ENCODE data around the gene PTPRD. TPM values are rescaled to one million over a fixed set of nuclear protein-coding genes. Genes with fewer than 3 reads are reported as not detected.

The PTPRD gene
- total RNA-seq, 1 donor from 2014 or later = 0.05 TPM

DNA sequence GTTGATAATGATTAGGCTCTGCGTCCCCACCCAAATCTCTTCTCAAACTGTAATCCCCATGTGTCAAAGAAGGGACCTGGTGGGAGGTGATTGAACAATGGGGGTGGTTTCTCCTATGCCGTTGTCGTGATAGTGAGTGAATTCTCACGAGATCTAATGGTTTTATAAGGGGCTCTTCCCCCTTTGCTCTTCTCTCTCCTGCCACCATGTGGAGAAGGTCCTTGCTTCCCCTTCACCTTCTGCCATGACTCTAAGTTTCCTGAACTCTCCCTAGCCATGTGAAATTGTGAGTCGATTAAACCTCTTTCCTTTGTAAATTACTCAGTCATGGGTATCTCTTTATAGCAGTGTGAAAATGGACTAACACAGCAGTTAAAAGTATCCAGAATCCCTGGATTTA, 2098.0 kb downstream of the PTPRD start:
- no peaks in the 10 kb centered on the region for H3K4me1 Mint-ChIP-seq (ENCODE audit: low read depth)
- intact Hi-C loops (cut with micrococcal nuclease) = no loop called here
- no peaks in the 10 kb centered on the region for H3K27me3 Mint-ChIP-seq (ENCODE audit: insufficient read depth)
- DNase-seq (ENCODE audit: low spot score) = no peak
- H3K9me3 Mint-ChIP-seq = no peaks in the 10 kb centered on the region
- no peaks in the 10 kb centered on the region for H3K36me3 Mint-ChIP-seq (ENCODE audit: low read depth)
- H3K27ac Mint-ChIP-seq = no peak overlapping the region
- H3K4me3 Mint-ChIP-seq = no peak overlapping the region

DNA sequence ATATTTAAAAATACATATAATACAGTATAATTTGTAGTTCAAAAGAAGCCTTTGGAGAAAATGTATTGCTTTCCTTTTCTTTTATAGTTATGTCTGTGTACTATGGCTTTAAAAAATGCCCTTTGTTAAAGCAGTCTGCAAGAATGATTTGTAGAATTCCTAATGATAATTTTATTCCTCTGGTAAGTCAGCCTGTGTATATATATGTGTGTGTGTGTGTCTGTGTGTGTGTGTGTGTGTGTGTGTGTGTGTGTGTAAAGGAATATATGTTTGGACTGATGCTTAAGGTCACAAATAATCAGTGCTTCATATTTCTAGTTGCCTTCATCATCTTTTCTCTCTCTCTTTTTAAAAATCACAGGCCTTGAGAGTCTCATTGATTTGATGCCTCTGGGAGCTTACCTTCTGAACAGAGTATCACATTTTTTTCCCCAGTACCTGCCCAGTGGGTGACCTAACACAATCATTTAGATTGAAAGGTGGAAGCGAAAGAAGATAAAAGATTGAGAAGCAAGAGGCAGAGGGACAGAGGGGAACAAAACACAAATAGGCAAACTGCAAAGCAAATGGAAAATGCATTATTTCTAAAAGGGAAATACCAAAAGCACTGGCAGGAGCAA, 2104.0 kb downstream of the PTPRD start:
- Mint-ChIP-seq H3K36me3 (ENCODE audit: low read depth) (no peaks in the 10 kb centered on the region), H3K27ac (no peak overlapping the region), H3K27me3 (ENCODE audit: insufficient read depth) (no peaks in the 10 kb centered on the region), H3K4me1 (ENCODE audit: low read depth) (no peaks in the 10 kb centered on the region), H3K9me3 (no peaks in the 10 kb centered on the region), H3K4me3 (no peak overlapping the region)
- intact Hi-C loops (cut with micrococcal nuclease) = no loop called here
- no peak for DNase-seq (ENCODE audit: low spot score)

DNA sequence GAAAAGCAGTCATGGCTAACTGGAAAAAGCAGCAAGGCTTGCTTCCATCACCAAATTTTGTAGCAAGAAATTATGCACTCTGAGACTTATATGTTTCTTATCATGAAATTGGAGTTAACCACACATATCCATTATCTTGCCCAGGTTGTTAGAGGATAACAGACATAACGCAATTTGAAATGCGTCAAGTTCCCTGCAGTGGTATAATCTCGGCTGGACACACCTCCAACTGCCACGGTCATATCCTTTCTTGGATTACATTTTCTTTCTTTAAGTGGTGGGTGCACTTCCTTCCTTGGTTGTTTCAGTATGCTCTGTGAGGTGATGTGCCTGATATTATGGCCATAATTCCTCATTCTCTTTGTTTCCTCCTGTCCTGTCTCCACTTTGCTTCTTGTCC, 2118.2 kb downstream of the PTPRD start:
- intact Hi-C loops (cut with micrococcal nuclease) = no loop called here
- H3K4me1 Mint-ChIP-seq (ENCODE audit: low read depth) = no peaks in the 10 kb centered on the region
- no peak for DNase-seq (ENCODE audit: low spot score)
- H3K9me3 Mint-ChIP-seq = no peaks in the 10 kb centered on the region
- H3K4me3 Mint-ChIP-seq = no peak overlapping the region
- H3K27me3 Mint-ChIP-seq (ENCODE audit: insufficient read depth) = peaks cover 2% of the 10 kb centered on the region
- H3K27ac Mint-ChIP-seq = no peak overlapping the region
- no peaks in the 10 kb centered on the region for H3K36me3 Mint-ChIP-seq (ENCODE audit: low read depth)

DNA sequence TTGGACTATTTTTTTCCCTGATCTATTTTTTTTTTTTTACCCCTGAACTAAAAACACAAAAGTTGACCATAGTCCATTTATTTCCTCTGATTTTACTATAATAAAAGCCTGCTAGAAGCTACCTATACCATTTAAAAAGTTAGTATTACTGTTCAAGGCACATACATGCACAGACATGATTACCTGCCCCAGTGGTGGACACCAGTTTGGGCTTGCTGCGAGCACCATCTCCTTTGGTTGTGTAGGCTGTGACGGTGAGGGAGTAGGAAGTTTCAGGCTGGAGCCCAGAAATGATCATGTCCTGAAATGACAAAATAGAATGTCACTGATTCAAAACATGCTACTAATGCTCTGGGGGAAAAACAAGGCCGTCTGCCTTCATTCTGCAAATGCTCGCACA, 2120.1 kb downstream of the PTPRD start:
- intact Hi-C loops (cut with micrococcal nuclease) = no loop called here
- no peak for DNase-seq (ENCODE audit: low spot score)
- Mint-ChIP-seq H3K27me3 (ENCODE audit: insufficient read depth) (peaks cover 2% of the 10 kb centered on the region), H3K27ac (no peak overlapping the region), H3K4me3 (no peak overlapping the region), H3K4me1 (ENCODE audit: low read depth) (no peaks in the 10 kb centered on the region), H3K36me3 (ENCODE audit: low read depth) (no peaks in the 10 kb centered on the region), H3K9me3 (no peaks in the 10 kb centered on the region)

DNA sequence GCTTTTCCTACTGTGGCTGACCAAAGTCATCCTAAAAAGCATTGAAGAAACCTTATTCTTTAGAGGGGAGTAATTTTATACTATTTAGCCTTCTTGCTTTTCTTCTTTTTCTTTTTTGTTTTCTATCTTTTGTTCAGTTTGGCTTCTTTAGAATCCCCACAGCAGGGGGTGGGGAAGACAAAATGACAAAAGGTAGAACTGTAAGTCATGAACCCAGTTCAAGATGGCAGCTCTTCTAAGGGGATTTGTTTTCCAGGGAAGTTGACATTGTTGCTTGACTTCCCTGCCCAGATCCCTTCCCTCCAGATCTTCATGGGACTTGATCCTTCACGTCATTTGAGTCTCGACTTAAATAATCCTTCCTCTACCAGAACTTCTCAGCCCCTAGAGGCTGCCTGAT, 2120.8 kb downstream of the PTPRD start:
- DNase-seq (ENCODE audit: low spot score) = no peak
- no peaks in the 10 kb centered on the region for H3K9me3 Mint-ChIP-seq
- no peak overlapping the region for H3K4me3 Mint-ChIP-seq

DNA sequence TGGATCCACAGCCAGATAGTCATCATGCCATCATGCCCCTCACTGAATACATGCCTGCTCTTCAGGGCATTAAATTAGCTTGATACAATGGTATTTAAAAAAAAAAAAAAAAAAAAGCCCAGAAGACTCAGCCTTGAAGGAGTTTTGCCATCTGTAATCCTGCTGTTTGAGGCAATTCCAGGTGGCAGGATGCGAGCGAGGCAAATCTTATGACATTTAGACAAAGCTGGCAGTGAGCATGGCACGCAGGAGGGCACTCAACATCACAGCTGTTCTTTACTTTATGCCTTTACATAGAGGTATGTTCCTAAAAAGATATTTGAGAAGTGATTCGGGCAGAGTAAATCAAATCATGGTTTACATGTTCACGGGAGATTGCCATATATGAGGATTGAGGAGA, 2121.2 kb downstream of the PTPRD start:
- H3K36me3 Mint-ChIP-seq (ENCODE audit: low read depth) = no peaks in the 10 kb centered on the region
- no peak overlapping the region for H3K4me3 Mint-ChIP-seq
- DNase-seq (ENCODE audit: low spot score) = no peak
- no peaks in the 10 kb centered on the region for H3K4me1 Mint-ChIP-seq (ENCODE audit: low read depth)
- intact Hi-C loops (cut with micrococcal nuclease) = no loop called here
- no peaks in the 10 kb centered on the region for H3K9me3 Mint-ChIP-seq
- H3K27me3 Mint-ChIP-seq (ENCODE audit: insufficient read depth) = no peaks in the 10 kb centered on the region
- no peak overlapping the region for H3K27ac Mint-ChIP-seq

More for the DNA sequence above, 2120.8 kb downstream of the PTPRD start:
- H3K27ac Mint-ChIP-seq = no peak overlapping the region
- no peaks in the 10 kb centered on the region for H3K4me1 Mint-ChIP-seq (ENCODE audit: low read depth)
- peaks cover 2% of the 10 kb centered on the region for H3K27me3 Mint-ChIP-seq (ENCODE audit: insufficient read depth)
- intact Hi-C loops (cut with micrococcal nuclease) = no loop called here
- no peaks in the 10 kb centered on the region for H3K36me3 Mint-ChIP-seq (ENCODE audit: low read depth)

DNA sequence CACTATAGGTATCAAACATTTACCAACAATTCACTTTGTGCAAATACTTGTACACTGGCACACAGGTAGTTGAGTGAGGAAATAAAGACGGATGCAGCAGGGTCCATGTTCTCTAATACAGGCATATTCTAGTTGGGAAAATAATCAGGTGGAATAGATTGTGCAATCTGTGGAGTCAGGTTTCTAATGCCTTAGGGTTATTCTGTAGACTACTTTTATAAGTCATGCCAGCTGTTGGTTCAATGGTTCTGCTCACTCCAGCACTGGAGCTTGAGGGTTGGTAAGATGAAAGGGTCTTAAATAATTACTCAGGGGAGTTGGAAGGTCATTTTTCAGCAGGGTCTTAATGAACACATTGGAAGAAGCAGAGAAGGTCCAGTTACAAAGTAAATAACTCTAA, 2123.0 kb downstream of the PTPRD start:
- Mint-ChIP-seq H3K27me3 (ENCODE audit: insufficient read depth) (no peaks in the 10 kb centered on the region), H3K9me3 (no peaks in the 10 kb centered on the region), H3K4me1 (ENCODE audit: low read depth) (no peaks in the 10 kb centered on the region), H3K27ac (no peak overlapping the region), H3K4me3 (no peak overlapping the region), H3K36me3 (ENCODE audit: low read depth) (no peaks in the 10 kb centered on the region)
- DNase-seq (ENCODE audit: low spot score) = no peak
- intact Hi-C loops (cut with micrococcal nuclease) = no loop called here

DNA sequence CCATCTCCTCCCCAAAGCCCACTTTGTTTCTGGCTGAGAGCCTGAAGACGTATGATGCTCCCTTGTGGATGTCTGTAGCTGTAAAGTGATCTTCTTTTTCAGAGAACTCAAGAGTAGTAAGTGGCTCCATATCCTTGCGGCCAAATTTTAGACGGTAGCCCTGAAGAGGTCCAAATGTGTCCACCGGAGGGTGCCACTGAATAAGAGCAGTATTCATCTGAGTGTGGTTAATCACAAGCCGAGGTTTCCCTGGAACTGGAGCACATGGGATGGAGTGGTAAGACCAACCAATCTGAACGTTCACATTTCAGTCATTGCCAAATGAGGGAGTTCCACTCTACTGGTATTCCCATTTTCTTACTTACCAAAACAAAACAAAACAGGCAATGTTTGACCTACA, 2126.7 kb downstream of the PTPRD start:
- Mint-ChIP-seq H3K9me3 (no peaks in the 10 kb centered on the region), H3K36me3 (ENCODE audit: low read depth) (no peaks in the 10 kb centered on the region), H3K4me3 (no peak overlapping the region), H3K4me1 (ENCODE audit: low read depth) (no peaks in the 10 kb centered on the region), H3K27ac (no peak overlapping the region), H3K27me3 (ENCODE audit: insufficient read depth) (peaks cover 2% of the 10 kb centered on the region)
- intact Hi-C loops (cut with micrococcal nuclease) = no loop called here
- DNase-seq (ENCODE audit: low spot score) = no peak

DNA sequence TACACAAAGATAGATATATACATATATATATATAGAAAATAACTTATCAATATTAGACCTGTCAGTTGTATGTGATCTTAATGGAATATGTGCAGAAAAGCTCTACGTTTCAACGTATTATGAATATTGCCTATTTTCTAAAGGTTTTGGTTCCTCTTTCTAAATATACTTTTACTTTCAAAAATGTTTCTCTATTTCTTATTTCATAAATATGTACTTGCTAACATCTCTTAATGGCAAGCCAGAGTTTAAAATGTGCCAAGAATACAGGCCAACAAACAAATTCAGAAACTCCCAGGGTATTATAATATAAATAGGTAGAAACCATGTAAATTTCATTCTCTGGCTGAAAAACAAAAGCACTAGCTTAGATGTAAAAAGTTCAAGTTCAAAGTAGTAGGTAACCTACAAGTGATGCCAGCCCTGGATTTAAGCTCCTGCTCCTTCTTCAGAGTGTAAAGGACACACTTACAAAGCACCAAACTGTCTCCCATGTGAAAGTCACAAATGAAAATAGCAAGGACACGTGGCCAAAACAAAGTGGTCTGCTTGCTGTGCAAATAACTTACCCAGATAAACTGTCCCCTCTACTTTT, 2128.1 kb downstream of the PTPRD start:
- DNase-seq (ENCODE audit: low spot score) = no peak
- H3K27me3 Mint-ChIP-seq (ENCODE audit: insufficient read depth) = peaks cover 2% of the 10 kb centered on the region
- H3K36me3 Mint-ChIP-seq (ENCODE audit: low read depth) = no peaks in the 10 kb centered on the region

DNA sequence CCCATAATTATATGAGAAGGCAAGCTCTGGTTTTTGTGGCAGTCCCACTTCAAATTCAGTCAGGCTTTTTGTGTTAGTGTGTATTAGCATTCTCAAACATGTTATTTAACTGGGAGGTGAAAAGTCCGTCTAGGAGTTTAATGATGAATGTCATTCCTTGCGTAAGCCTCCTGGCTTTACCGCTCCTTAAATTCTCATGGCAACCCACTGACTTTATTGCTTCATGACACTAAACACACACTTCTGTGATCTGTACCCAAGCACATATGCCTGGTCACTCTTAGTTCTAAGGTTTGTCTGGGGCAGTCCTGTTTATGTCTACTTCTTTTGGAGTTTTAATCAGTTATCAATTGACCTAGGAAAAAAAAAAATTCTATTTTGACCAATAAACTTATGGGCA, 2135.4 kb downstream of the PTPRD start:
- intact Hi-C loops (cut with micrococcal nuclease) = no loop called here
- no peaks in the 10 kb centered on the region for H3K9me3 Mint-ChIP-seq
- no peaks in the 10 kb centered on the region for H3K4me1 Mint-ChIP-seq (ENCODE audit: low read depth)
- no peaks in the 10 kb centered on the region for H3K36me3 Mint-ChIP-seq (ENCODE audit: low read depth)
- no peak overlapping the region for H3K27ac Mint-ChIP-seq
- no peaks in the 10 kb centered on the region for H3K27me3 Mint-ChIP-seq (ENCODE audit: insufficient read depth)
- no peak overlapping the region for H3K4me3 Mint-ChIP-seq
- no peak for DNase-seq (ENCODE audit: low spot score)

More for the DNA sequence above, 2128.1 kb downstream of the PTPRD start:
- no peak overlapping the region for H3K4me3 Mint-ChIP-seq
- H3K27ac Mint-ChIP-seq = no peak overlapping the region
- H3K9me3 Mint-ChIP-seq = no peaks in the 10 kb centered on the region
- intact Hi-C loops (cut with micrococcal nuclease) = no loop called here
- H3K4me1 Mint-ChIP-seq (ENCODE audit: low read depth) = no peaks in the 10 kb centered on the region

DNA sequence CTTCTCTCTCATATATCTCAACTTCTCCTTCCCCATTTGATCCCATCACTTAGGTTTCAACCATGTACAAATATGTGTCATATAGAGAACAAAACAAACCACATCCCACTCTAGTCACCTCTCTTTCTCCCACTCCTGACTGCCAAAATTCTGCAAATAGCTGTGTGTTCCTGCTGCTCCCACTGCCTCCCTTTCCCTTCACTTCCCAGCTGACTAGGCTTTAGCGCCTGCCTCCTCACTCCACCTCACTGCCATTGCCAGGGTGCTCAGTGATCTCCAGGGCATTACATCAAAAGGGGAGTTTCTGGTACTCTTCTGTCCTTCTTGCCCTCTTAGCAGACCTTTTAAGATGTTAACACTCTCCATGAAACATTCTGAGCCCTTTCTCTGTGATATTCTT, 2137.9 kb downstream of the PTPRD start:
- Mint-ChIP-seq H3K36me3 (ENCODE audit: low read depth) (no peaks in the 10 kb centered on the region), H3K27me3 (ENCODE audit: insufficient read depth) (no peaks in the 10 kb centered on the region), H3K9me3 (no peaks in the 10 kb centered on the region), H3K4me3 (no peak overlapping the region), H3K27ac (no peak overlapping the region), H3K4me1 (ENCODE audit: low read depth) (no peaks in the 10 kb centered on the region)
- no peak for DNase-seq (ENCODE audit: low spot score)
- intact Hi-C loops (cut with micrococcal nuclease) = no loop called here

DNA sequence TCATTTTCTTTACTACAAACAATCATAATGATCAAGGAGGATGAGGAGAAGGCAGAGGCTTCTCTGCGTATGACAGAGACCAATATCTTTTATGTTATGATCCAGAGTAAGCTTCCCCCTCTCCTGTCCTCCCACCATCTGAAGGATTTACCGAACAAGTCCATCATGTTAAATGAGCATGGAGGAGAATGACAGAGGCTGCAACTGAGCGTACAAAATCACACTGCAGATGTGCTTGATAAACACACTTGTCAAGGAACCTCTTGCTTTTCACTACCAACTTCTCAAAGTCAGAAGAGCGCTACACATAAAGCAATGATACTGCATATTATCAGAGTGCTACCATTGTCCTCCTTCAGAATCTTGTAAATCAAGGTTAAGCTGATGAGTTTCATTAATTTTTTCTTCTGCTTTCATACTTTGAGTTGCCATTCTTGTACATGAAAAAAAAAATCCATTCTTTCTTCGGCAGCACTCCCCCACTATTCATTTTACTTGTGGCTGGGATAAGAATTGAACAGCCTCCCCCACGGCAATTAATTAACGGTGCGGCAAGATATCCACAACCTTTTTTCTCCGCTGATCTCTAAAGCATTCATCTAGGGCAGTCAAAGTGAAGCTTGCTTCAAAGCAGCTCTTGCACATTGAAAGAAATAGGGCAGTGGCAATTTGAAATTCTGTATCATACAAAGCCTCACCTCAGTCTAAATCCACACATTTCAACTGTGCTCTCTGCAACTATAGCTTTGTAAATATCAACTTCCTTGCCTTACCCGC, 2139.4 kb downstream of the PTPRD start:
- Mint-ChIP-seq H3K9me3 (no peaks in the 10 kb centered on the region), H3K27me3 (ENCODE audit: insufficient read depth) (no peaks in the 10 kb centered on the region), H3K4me1 (ENCODE audit: low read depth) (no peaks in the 10 kb centered on the region), H3K36me3 (ENCODE audit: low read depth) (no peaks in the 10 kb centered on the region), H3K27ac (no peak overlapping the region), H3K4me3 (no peak overlapping the region)
- intact Hi-C loops (cut with micrococcal nuclease) = no loop called here
- no peak for DNase-seq (ENCODE audit: low spot score)

DNA sequence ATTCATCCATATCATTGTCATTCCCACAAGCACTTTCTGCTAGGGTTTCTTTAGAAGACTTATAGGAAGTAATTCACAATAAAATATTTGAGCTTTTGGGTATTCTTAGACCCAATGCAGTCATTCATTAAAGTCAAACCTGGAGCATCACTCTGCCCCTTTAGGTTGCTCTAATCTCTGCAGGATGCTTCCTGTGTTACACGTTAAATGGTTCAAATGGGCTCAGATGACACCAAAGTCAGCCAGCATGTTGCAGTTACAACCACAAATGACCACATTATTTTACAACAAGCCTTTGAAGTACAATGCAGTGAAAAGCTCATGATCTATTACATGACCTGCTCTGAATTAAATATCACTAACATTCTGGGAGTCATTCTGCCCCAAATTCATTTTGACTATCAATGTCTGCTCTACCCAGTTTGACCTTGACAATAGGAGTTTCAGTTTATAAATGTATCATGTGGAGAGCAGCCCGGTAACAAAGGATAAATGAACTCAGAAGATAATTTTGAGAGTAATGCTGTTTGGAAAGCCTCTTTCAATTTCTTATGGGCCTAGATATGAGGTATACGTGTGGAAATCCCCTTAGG, 2144.7 kb downstream of the PTPRD start:
- intact Hi-C loops (cut with micrococcal nuclease) = loop anchor here (5.0 kb wide), 1 partner anchor 1166 kb away; no protein-coding TSS in a partner anchor
- H3K4me3 Mint-ChIP-seq = no peak overlapping the region
- H3K9me3 Mint-ChIP-seq = no peaks in the 10 kb centered on the region
- no peaks in the 10 kb centered on the region for H3K4me1 Mint-ChIP-seq (ENCODE audit: low read depth)
- H3K36me3 Mint-ChIP-seq (ENCODE audit: low read depth) = no peaks in the 10 kb centered on the region
- no peaks in the 10 kb centered on the region for H3K27me3 Mint-ChIP-seq (ENCODE audit: insufficient read depth)
- DNase-seq (ENCODE audit: low spot score) = no peak
- no peak overlapping the region for H3K27ac Mint-ChIP-seq
